HL-60/S4 treated with phorbol 12-myristate 13-acetate at 8.2 ng/mL for 4 days and 3 days (cell line): ENCODE measurements around the gene TMIGD1.

Experiments
- in situ Hi-C: fragments of 300-500 bp; cut with MboI; formaldehyde crosslinking; loops from 2 replicates; pipeline ENCODE4 v1.15.0; 2022; ENCODE audit warnings: low sequenced_read_pairs

The TMIGD1 gene

GRCh38 chr17:30336369-30337171 lies 2.7 kb upstream of the TMIGD1 start:
- in situ Hi-C loops, result no loop called here

GRCh38 chr17:30334421-30334820 lies 564 bp upstream of the TMIGD1 start:
- in situ Hi-C loops, result no loop called here

- in situ Hi-C loops, result no loop called here
These were observed 1.8 kb downstream of the TMIGD1 start for GRCh38 chr17:30332057-30332542.

GRCh38 chr17:30326809-30327208 lies 7.0 kb downstream of the TMIGD1 start:
- in situ Hi-C loops, result no loop called here

GRCh38 chr17:30324723-30325122 lies 9.1 kb downstream of the TMIGD1 start:
- in situ Hi-C loops, result no loop called here

GRCh38 chr17:30323895-30324319 lies 9.9 kb downstream of the TMIGD1 start:
- in situ Hi-C loops, result no loop called here

GRCh38 chr17:30323262-30323894 lies 10.5 kb downstream of the TMIGD1 start:
- in situ Hi-C loops, result no loop called here

GRCh38 chr17:30321314-30321713 lies 12.5 kb downstream of the TMIGD1 start:
- in situ Hi-C loops, result no loop called here

GRCh38 chr17:30318155-30318554 lies 15.7 kb downstream of the TMIGD1 start:
- in situ Hi-C loops, result no loop called here

GRCh38 chr17:30316736-30317135 lies 17.1 kb downstream of the TMIGD1 start:
- in situ Hi-C loops, result no loop called here

- in situ Hi-C loops, result no loop called here
These were observed 18.8 kb downstream of the TMIGD1 start for GRCh38 chr17:30315106-30315505.

- in situ Hi-C loops, result no loop called here
These were observed 19.4 kb downstream of the TMIGD1 start for GRCh38 chr17:30314474-30314873.

GRCh38 chr17:30312226-30312625 lies 21.6 kb downstream of the TMIGD1 start:
- in situ Hi-C loops, result no loop called here

GRCh38 chr17:30310562-30310961 lies 23.3 kb downstream of the TMIGD1 start:
- in situ Hi-C loops, result no loop called here

GRCh38 chr17:30309591-30309990 lies 24.3 kb downstream of the TMIGD1 start:
- in situ Hi-C loops, result no loop called here

- in situ Hi-C loops, result no loop called here
These were observed 25.5 kb downstream of the TMIGD1 start for GRCh38 chr17:30308406-30308805.

GRCh38 chr17:30304778-30305177 lies 29.1 kb downstream of the TMIGD1 start:
- in situ Hi-C loops, result no loop called here

GRCh38 chr17:30302241-30302640 lies 31.6 kb downstream of the TMIGD1 start:
- in situ Hi-C loops, result no loop called here

GRCh38 chr17:30300818-30301217 lies 33.0 kb downstream of the TMIGD1 start:
- in situ Hi-C loops, result no loop called here

- in situ Hi-C loops, result no loop called here
These were observed 34.9 kb downstream of the TMIGD1 start for GRCh38 chr17:30299000-30299399.

GRCh38 chr17:30297715-30298114 lies 36.1 kb downstream of the TMIGD1 start:
- in situ Hi-C loops, result no loop called here

GRCh38 chr17:30296499-30297080 lies 37.3 kb downstream of the TMIGD1 start:
- in situ Hi-C loops, result no loop called here
